Activated CD4-positive, alpha-beta T cell treated with anti-CD3 and anti-CD28 coated beads, Interleukin-2, Interleukin-4, amounts not matched to agents 100 ng/mL and 50 ng/mL, durations not matched to agents 16 hours and 8 hours (primary cell): ENCODE data around the gene ATXN7L3B.

Experiments
- DNase-seq: peaks from one replicate; pipeline ENCODE4 v3.0.0-alpha.2; 2020; ENCODE audit warnings: low spot score

Gene ATXN7L3B

DNA sequence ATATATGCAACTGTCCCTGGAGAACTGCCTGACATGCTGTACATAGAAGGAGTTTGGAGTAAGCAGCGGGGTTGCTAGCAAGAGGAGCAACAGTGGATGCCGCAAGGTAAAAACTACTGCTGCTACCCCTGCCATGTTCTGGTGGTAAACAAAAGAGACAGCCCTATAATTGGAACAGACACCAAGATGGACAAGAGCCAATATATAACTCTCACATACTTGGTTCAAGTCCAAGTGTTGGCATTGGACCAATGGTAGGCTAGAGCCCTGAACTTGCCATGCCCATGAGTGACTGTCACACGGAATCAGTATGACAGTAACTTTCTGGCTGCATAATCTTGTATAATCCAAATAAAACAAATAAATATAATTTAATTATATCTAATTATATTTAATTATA lies 13.7 kb downstream of the ATXN7L3B start:
- no peak for DNase-seq

DNA sequence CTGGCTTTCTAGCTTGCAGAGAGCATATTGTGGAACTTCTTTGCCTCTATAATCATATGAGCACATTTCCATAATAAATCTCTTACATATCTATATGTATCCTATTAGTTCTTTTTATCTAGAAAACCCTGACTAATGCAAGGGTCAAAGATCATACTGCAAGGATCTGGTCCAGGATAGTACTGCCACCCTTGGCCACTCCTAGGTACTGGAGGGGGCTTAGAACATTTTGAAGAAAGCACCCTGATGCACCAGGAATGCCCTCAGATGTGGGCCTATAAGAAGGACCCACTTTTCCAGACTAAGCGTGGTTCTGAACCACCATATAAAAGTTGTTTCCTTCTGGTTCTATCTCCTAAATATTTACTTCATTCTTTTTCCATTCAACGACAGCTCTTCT lies 14.6 kb downstream of the ATXN7L3B start:
- no peak for DNase-seq

DNA sequence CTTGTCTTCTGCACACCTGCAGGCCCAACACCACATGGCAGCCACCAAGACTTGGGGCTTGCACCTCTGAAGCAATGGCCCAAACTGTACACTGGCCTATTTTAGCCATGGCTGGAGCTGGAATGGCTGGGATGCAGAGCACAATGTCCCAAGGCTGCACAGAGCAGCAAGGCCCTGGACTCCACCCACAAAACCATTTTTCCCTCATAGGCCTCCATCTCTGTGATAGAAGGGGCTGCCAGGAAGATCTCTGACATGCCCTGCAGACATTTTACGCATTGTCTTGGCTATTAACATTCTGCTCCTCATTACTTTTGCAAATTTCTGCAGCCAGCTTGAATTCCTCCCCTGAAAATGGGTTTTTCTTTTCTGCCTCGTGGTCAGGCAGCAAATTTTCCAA lies 22.1 kb downstream of the ATXN7L3B start:
- DNase-seq, result no peak

DNA sequence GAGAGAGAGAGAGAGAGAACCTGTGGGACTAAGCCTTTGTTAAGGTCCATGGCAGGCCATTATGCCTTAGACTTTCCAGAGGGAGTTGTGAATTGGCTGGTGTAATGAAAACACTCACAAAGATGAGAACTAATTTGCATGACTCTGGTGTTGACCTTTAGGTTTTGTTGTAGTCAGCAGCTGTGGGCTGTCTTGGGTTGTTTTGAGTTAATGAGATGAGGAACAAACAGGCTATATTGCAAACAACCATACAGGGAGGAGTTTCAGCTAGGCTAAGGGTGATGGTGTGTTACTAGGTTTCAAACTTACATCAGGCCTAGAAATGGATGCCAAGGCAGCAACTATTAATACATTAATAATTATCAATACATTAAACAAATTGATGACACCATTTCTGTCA lies 26.3 kb downstream of the ATXN7L3B start:
- DNase-seq, result no peak

DNA sequence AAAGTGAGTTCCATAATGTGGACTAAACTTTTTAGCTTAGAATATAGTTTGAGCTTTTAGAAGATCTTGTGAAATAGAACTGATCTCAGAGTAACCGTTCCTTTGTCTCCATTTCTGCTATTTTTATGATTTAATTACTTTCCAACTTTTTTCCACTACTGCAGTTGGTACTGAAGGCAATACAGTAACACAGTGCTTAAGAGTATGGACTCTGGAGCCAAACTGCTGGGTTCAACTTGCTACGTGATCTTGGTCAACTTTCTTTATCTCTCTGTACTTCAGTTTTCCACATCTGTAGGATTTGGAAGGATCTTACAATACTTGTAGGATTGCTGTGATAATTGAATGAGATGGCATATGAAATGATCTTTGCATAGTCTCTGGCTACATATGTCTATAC lies 40.9 kb downstream of the ATXN7L3B start:
- no peak for DNase-seq

DNA sequence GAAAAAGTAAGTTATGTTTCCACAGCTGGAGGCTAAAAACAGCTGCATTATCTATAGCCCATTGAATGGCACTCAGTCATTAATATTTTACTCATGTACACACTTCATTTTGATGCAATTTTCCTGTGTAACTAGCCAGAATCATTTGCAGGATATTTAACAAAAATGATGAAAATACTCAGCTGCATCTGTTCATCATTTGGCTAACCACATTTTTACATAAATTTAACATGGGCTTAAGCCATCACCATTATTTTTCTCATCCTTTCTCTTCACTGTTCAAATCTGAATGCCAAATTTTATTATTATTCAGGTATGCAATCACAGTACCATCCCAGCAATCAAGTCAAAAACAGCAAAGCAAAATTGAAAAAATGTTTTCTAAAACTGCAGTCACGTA lies 41.8 kb downstream of the ATXN7L3B start:
- DNase-seq, result no peak

DNA sequence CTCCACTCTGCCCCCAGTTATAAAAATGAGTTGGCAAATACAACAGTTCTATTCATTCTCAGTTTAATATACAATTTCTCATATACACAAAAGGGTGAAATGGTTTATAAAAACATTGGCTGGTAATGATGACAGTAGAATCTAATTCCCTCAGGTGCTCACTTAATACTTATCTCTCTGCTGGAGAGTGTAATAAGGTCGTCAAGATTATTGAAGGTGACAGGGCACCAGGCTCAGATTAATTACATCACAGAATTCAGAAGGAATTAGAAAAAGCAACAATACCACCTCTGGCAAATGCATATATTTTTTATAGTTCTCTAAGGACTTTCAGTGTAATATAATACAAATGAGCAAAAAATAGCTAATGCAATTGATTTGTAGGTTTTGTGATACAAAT lies 42.3 kb downstream of the ATXN7L3B start:
- DNase-seq, result no peak

DNA sequence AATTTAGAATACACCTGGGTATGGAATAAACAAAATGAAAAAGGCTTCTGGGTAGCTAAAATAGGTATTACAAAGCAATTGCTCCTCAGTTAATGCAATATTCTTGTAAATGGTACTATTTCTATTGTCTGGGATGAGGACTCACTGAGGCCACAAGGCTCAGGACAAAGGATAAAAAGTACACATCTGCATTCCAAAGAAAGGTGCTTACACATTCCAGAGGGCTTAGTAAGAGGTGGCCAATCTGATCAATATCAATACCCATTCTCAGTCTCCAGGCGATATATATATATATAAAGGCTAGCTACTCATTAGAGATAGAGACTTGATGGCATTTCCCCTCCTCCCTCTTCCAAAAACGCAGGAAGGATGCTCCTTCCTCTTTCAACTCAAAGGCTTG lies 43.8 kb downstream of the ATXN7L3B start:
- DNase-seq, result no peak

DNA sequence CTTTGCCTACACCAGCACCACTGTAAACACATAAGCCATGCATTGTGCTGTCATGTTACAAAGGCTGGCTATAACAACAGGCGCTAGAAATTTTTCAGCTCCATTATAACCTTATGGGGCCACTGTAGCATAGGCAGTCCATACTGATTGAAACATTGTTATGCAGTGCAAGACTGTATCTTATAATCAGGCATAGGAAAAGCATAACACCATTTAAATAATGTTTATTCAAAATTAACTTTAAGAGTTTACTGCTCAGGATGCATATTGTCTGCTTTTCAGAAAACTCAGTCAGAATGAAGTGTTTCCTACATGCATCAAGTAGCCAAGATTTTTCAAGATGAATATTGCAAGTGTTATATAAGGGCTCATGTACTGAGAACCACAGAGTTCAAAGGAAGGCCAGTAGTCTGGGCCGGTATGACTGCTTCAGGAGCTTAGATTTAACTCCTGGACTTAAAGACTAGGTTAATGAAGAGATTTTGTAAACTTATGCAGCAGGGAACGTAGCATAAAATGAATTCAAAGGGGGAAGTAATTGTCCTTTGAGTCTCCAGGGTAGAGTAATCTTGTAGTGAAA lies 46.9 kb downstream of the ATXN7L3B start:
- no peak for DNase-seq

DNA sequence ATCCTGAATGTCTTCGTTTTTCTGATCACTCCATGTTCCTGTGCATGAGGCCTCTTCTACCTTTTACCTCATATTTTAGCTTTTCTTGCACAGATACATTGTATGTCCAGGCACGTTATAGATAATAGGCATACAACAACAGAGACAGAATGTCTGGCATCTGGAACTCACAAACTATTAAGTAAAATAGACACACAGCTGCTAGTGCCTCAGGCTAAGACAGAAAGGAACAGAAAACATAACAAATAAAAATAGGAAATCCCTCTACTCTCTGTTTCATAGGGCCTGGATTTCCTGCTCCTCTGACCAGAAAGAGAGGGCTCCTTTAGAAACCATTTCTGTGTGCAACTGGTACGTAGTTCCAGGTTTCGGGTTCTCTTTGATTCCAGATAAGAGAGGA lies 48.6 kb downstream of the ATXN7L3B start:
- no peak for DNase-seq
